NT2/D1 (cell line): ENCODE measurements around the gene IMPDH2.
A peak's percentile ranks its signal among the peaks of the same experiment; 100 is the strongest.

ENCODE experiments used
- DNase-seq: peaks from one replicate; pipeline ENCODE4 v3.0.0-alpha.2; 2011; ENCODE audit warnings: low read depth, low spot score
- H3K27me3 ChIP-seq: 2 replicates; pipeline ENCODE4 v1.6.0; 2011; ENCODE audit warnings: mild to moderate bottlenecking; ENCODE audit not compliant: insufficient read length, insufficient read depth
- H3K36me3 ChIP-seq: 2 replicates; pipeline ENCODE4 v1.6.1; 2011; ENCODE audit warnings: mild to moderate bottlenecking, low read length, mixed read lengths; ENCODE audit not compliant: insufficient read depth, insufficient read length
- H3K4me1 ChIP-seq: 2 replicates; pipeline ENCODE4 v1.5.1; 2011; ENCODE audit not compliant: insufficient read depth, insufficient read length
- H3K4me3 ChIP-seq: 2 replicates; pipeline ENCODE4 v1.5.1; 2011; ENCODE audit warnings: low read depth; ENCODE audit not compliant: insufficient read length
- H3K9ac ChIP-seq: 2 replicates; pipeline ENCODE4 v1.6.0; 2011; ENCODE audit warnings: low read depth; ENCODE audit not compliant: insufficient read length
- H3K9me3 ChIP-seq: 2 replicates; pipeline ENCODE4 v1.5.1; 2011; ENCODE audit warnings: mild to moderate bottlenecking, low read length; ENCODE audit not compliant: insufficient read depth
- SUZ12 ChIP-seq: IDR thresholded peaks from 2 replicates; pipeline ENCODE4 v1.6.1; 2011; ENCODE audit not compliant: insufficient read length, insufficient read depth; ENCODE audit errors: extremely low read depth
- YY1 ChIP-seq: IDR thresholded peaks from 2 replicates; pipeline ENCODE4 v1.6.1; 2011; ENCODE audit not compliant: insufficient read length, insufficient read depth
- ZNF274 ChIP-seq: IDR thresholded peaks from 2 replicates; pipeline ENCODE4 v1.6.1; 2011; ENCODE audit warnings: mild to moderate bottlenecking, low read depth, low read length

The IMPDH2 gene

GRCh38 chr3:49005998-49006397 lies 23.2 kb downstream of the IMPDH2 start:
- Histone ChIP-seq H3K9ac (peak overlapping the region; percentile 100), H3K27me3 (no peaks in the 10 kb centered on the region), H3K9me3 (no peaks in the 10 kb centered on the region), H3K4me3 (no peak overlapping the region), H3K4me1 (peaks cover 4% of the 10 kb centered on the region), H3K36me3 (peaks cover 21% of the 10 kb centered on the region)
- TF ChIP-seq SUZ12 (no peak), ZNF274 (no peak)
- DNase-seq, result no peak

GRCh38 chr3:49005303-49005680 lies 23.9 kb downstream of the IMPDH2 start:
- no peak for TF ChIP-seq YY1
- no peak for TF ChIP-seq SUZ12
- no peak for DNase-seq
- H3K36me3 ChIP-seq, result peaks cover 20% of the 10 kb centered on the region
- peaks cover 9% of the 10 kb centered on the region for H3K4me1 ChIP-seq
- H3K9ac ChIP-seq, result no peak overlapping the region
- H3K9me3 ChIP-seq, result no peaks in the 10 kb centered on the region
- H3K4me3 ChIP-seq, result no peak overlapping the region
- H3K27me3 ChIP-seq, result no peaks in the 10 kb centered on the region

GRCh38 chr3:49004352-49005302 lies 24.6 kb downstream of the IMPDH2 start:
- H3K9ac ChIP-seq, result no peak overlapping the region
- no peaks in the 10 kb centered on the region for H3K9me3 ChIP-seq
- peaks cover 15% of the 10 kb centered on the region for H3K36me3 ChIP-seq
- TF ChIP-seq SUZ12 (no peak), ZNF274 (no peak), YY1 (no peak)
- DNase-seq, result no peak
- no peak overlapping the region for H3K4me3 ChIP-seq
- peaks cover 10% of the 10 kb centered on the region for H3K4me1 ChIP-seq
- H3K27me3 ChIP-seq, result no peaks in the 10 kb centered on the region

GRCh38 chr3:49001155-49001554 lies 28.0 kb downstream of the IMPDH2 start:
- Histone ChIP-seq H3K27me3 (no peaks in the 10 kb centered on the region), H3K9me3 (no peaks in the 10 kb centered on the region), H3K4me3 (no peak overlapping the region), H3K9ac (no peak overlapping the region), H3K36me3 (peaks cover 9% of the 10 kb centered on the region), H3K4me1 (peaks cover 15% of the 10 kb centered on the region)
- TF ChIP-seq YY1, result no peak
- no peak for TF ChIP-seq ZNF274
- no peak for TF ChIP-seq SUZ12
- DNase-seq, result no peak

- Histone ChIP-seq H3K4me1 (peaks cover 13% of the 10 kb centered on the region), H3K27me3 (no peaks in the 10 kb centered on the region), H3K9me3 (no peaks in the 10 kb centered on the region), H3K4me3 (no peak overlapping the region), H3K9ac (peak overlapping the region; percentile 6), H3K36me3 (peaks cover 12% of the 10 kb centered on the region)
- DNase-seq, result no peak
- TF ChIP-seq SUZ12, result no peak
Observed at GRCh38 chr3:48999085-48999858, 29.9 kb downstream of the IMPDH2 start.

GRCh38 chr3:48997714-48998637 lies 31.2 kb downstream of the IMPDH2 start:
- H3K4me3 ChIP-seq, result no peak overlapping the region
- H3K27me3 ChIP-seq, result no peaks in the 10 kb centered on the region
- peaks cover 16% of the 10 kb centered on the region for H3K36me3 ChIP-seq
- TF ChIP-seq SUZ12 (no peak), ZNF274 (no peak), YY1 (no peak)
- peaks cover 13% of the 10 kb centered on the region for H3K4me1 ChIP-seq
- DNase-seq, result no peak
- no peak overlapping the region for H3K9ac ChIP-seq
- H3K9me3 ChIP-seq, result no peaks in the 10 kb centered on the region
